ENCODE results near the gene TRMT61A.

The TRMT61A gene

DNA sequence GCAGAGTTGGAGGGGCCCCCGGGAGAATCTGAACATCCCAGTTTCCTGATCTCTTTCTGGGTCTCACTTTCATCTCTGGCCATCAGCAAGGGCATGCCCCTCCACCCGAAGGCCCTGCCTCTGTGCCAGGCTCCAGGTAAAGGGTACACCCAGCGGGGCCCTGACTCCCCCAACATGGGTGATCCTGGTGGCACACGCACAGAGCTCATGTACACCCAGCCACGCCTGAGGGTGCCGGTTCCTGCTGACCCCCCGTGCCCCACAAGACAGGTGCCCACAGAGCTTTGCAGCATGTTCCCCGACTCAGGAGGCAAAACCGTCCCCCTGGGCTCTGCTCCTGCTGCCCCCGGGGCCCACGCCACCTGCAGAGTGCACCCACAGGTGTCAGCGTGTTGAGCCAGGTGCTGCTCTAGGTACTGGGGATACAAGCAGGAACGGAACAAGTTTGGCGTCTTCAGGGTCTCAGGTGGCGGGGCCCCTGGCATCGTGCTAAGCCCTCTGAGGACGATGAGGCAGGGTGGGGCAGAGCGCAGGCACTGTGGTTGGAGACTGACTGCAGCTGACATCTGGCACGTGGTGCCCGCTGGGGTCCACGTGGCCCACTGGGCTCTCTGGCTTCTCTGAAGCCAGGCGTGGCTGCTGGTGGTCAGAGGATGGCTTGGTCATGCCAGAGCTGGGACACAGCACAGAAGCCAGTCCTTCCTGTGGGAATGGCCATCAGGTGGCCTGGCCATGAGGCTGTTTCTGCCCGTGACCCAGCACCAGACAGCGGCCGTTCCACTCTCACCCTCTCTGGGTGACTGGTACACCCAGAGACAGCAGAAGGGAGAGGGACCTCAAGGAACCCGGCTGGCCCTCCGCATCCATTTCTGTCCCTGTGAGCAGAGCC, 19.7 kb downstream of the TRMT61A start:
- no peak for DNase-seq

DNA sequence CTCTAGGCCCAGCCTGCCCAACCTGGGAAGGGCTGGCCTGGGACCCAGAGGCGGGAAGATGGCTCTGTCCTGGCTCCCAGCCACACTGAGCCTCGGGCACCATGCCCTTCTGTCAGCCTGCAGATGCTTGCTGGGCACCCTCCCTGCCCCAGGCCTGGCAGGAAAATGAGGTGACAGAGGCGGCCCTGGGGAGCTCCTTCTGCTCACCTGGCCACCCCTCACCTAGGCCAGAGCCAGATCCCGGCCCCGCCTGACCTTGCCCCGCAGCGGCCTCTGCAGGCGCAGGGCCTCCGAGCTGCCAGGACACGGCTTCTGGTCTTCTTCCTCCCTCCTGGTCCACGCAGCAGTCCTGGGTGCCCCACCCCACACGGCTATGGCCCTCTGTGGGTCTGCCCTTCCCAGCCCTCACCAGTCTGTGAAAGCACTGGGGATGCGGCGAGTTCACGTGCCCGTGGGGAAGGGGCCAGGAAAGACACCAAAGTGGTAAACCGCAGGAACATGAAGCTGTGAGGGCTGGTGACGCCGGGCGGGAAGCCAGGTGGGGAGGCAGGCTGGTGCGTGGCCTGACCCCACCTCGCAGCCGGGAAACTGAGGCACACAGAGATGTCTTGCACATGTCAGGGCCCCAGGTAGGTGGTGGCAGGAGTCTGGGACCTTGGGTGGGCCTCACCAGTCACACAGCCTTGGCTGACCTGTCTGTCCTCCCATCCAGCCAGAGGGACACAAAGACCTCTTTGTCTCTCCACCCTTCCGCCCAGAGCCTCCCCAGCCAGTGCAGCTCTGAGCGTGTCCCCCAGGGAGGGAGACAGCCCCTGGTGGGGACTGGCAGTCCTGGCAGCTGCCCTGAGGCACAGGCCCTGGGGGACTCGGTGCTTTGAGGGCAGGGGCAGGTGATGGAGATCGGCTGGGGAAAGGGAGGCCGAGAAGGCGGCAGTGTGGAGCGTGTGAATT, 20.6 kb downstream of the TRMT61A start:
- DNase-seq, result no peak

DNA sequence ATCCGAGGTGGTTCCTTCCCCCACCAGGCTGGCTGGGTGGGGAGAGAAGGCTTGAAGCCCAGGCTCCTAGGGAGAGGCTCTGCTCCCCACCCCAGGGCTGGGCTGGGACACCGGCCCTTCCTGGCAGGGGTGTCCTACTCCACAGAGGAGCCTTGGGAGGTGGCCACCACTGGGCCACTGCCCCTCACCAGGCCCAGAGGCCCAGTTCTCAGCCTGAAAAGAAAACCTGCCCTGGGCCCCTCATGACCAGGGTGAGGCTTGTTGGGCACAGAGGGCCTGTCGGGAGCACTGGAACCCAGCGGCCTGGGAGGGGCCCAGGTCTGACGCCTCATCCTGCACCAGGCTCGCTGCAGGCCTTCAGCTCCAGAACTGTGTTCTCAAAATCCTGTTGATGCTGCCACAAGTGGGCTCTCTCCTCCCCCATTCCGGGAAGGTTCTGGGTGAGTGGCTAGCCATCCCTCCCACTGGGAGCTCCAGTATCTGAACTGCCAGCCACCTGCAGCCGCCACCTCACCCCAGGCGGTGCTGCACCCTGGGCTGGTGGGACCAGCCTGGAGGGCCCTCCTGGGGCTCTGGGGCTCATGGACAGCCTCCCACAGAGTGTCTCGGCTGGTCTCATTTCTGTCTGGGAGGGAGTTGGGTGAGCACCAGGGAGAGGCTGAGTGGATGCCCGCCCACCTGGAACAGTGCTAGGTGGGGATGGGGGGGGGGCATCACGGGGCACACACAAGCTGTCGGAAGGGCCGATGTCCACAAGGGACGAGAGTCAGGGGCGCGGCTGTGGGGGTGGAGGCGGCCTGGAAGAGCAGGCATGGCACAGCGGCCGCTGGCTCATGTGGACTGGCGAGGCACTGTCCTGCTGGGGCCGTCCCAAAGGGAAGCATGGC, 21.7 kb downstream of the TRMT61A start:
- DNase-seq, result no peak

DNA sequence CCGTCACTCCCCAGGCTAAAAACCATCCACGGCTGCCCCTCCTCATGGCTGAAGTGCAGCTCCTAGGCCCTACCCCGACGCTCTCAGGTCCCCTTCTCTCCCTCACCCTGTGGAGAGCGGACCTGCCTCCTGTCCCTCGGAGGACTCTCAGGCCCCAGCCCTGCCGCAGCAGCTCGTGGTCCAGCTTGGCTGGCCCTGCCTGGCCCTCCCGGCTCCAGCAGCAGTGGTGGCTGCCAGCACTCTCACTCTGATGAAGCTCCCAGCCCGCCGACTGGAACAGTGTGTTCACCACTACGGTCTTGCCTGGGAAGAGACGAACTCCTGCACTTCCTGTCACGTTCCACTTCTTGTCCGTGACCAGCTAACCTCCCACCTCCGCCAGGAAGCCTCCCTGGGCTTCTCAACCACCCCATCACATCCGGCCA, 22.4 kb downstream of the TRMT61A start:
- DNase-seq, result no peak

DNA sequence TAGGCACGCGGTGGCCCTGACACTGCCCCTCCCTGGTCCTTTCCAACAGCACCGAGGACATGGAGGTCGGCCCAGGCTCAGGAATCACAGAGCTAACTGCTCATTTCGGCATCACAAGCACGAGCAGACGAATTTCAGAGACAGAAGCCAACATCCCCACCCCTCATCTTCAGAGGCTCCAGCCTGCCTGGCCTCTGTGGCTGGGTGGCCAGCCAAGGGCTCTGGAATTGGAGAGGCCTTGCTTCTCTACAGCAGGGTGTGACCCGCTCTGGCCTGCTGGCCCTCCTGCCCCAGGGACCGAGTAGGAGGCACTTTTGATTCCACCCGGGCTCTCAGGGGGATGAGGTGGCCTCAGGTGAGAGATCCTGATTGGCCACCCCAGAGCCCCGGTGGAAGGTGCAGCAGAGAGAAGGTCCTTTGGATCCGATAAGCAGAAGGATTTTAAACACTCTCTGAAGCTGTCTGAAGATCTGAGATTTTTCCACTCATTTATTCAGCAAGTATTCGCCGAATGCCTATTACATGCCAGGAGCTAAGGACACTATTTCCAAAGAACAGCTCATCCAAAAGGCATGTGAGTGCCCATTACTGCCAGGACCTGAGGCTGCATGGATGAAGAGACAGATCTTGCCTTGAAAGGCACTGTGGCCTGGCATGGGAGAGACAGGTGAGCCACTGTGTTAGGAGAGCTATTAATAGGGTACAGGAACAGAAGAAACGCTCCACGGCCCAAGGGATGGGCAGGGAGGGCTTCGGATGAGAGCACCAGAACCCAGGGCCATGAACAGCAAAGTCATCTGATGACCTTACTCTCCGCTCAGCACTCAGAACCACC, 23.2 kb downstream of the TRMT61A start:
- DNase-seq, result no peak

DNA sequence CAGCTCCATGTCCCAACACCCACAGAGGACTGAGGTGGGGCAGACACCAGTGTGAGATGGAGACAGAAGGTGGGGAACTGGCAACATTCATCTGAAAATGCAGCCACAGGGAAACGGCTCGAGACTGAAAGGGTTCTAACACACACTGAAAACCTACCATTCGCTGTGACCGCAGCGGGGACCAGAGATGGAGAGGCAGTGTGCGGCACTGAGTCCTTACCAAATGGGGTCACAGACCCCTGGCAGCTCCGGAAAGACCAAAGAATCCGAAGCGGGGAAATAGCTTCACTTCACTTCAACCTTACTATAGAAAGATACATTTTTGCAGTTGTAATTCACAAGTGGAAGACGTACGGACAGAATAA, 23.8 kb downstream of the TRMT61A start:
- no peak for DNase-seq

DNA sequence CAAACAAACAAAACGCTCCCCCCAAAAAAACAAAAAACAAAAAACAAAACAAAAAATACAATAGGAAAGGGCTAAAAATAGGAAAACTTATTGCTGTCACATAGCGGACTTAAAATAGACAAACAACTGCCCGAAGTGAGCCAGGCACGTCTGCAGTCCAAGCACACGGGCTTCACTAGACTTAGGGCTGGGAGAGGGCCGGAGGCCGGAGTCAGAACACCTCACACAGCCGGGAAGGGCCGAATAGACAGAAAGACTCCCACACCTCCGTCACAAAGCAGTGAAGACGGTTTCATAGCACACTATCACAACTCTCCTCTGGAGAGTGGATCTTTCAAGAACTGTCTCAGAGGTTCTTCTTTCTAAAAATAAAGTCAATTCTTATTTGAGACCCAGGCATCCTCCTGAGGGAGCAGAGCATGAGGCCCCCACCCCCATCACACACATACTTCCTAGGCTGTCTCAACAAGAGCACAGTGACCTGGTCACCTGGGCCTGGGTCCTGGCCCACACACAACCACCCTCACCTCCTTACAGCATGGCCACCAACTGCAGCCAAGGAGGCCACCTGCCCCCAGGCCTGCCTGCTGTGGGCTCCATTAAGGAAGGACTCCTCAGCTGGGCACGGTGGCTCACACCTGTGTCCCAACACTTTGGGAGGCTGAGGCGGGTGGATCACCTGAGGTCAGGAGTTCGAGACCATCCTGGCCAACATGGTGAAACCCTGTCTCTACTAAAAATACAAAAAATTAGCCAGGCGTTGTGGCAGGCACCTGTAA, 26.8 kb downstream of the TRMT61A start:
- no peak for DNase-seq

DNA sequence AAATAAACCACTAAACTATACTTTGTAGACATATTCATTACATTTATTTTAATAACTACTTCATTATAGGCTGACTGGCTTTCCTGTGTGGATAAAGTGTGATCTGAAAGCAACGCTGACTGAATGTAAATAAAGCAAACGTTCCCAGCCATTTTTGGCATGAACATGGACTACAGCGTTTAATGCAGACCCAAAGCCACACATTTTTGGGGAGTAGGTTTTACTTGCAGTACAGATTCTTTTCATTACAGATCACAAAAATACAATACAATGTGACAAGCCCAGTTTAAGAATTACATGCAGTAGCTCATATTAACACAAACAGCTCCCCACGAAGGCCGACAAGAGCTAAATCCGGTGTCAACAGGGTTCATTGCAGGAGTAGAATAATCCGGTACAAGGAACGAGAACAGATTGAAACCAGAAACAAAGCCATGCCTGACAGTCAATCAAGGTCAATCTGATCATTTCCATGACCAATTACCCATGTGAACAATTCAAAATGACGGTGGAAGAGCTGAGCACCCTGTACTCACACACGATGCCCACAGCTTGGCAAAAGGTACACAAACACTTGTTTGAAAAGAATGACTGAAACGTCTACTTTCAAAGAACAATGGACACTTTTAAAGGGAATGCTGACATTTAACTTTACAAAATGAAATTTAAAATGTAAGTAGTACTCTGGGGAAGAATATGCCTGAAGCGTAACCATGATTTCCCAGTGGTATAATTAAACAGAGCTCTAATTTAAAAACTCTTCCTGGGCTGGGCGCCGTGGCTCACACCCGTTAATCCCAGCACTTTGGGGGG, 28.2 kb downstream of the TRMT61A start:
- no peak for DNase-seq

DNA sequence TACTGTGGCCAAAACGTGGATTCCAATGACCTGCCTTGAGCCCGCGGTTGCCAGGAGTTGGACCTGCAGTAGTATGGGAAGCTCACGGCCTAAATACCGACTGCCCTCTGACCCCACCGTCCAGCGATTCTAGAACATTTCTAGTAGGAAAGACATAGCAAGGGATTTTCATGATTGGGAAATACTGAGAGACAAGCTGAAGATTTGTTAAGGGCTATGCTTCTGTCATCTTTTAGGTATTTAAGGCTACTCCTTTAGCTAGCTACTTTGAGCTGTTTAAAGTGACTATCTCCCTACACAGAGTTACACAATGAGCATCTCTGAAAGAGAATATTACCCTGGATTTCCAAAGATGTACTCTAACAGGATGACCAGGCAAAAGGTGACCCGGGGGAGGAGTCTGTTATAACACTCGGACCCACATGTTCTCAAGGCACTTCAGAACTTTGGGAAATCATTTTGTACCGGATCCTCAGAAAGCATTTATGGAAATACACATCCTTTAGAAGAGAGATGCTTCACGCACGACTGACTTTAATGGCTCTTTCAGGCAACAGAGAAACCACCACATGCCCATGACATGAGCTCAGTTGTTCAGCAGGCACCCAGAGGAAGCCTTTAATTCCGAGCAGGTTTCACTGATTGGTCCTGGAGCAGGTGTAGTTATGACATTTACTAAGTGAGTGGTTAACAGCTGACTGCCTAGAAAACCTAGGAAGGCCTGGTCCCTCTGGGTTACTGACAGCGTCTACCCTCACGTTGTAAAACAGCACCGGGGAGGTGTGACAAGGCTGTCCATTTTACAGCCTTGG, 29.3 kb downstream of the TRMT61A start:
- no peak for DNase-seq

DNA sequence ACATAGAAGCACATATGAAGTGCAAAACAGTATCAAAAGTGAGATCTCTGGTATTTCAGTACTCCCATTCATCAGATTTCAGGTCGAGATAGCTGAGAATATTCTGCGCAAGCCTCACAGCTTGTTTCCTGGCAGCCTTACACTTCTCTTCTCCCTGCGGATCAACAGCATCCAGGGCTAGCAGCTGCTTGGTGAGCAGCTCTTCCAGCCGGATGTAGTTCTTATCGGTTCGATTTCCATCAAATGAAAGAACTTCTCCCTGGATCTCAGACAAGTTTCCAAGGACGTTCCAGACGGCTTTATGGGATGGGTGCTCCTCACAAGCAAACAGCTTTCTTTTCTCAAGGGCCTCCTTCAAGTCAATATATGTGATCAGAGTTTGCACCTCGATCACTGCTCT, 30.8 kb downstream of the TRMT61A start:
- DNase-seq, result no peak

DNA sequence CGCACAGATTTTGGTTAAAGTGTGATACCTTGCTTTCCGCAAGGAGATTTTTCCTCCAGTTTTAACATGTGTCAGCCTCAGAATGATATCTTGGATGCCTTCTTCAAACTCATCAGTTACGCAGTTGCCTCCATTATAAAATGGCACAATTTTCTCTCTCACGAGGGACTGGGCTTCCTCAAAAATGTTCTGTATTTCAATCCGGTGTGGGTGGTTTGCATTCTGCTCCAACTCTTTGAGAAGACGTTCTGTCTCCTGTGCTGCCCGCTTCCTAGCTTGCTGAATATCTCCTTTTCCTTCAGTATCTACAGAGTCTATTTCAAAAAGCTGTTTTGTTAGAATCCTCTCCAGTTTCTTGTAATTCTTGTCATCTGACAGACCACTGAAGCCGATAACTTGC, 31.7 kb downstream of the TRMT61A start:
- DNase-seq, result no peak

DNA sequence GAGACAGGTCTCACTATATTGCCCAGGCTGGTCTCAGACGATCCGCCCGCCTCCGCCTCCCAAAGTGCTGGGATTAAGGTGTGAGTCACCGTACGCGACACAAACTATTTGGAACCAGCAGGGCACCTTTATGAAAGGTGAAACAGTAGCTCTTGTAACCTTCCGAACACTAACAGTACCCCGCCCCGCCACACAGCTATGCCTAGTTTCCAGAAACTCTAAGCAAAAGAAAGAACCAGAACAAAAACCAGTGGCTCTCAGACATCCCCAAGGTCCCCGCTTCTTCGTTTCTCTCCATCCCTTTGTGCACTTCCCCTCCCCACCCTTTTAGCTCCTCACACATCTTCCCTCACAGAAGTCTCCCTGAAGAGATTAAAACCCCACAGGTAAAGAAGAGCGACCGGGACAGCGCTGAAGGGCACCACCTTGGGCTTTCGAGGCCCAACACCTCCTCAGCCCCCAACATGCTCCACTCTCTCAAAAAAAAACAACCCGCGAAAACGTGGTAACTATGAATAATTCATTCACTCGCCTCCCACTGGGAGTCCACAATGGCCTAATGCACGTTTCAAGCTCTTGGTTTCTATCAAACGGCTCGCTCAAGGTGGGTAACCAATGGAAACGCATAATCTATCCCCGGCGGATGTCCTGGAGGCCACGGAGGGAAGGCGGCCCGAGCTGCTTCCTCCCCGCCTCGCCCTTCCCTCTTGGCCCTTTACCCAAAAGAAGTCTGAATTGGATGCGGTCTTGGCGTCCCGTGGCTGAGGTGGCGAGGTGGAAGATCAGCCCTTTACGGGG, 32.6 kb downstream of the TRMT61A start:
- no peak for DNase-seq

DNA sequence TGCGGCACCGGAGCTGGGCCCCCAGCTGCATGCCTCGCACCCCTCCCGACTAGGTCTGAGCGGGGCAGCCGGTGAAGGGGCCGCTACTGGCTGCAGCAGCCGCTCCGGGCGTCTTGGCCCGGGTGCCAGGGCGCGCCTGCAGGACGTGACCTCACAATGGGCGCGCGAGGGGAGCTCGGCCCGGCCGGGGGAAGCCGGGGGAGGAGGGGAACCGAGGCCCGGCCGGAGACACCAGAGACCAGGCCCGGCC, 33.1 kb downstream of the TRMT61A start:
- DNase-seq, result no peak

DNA sequence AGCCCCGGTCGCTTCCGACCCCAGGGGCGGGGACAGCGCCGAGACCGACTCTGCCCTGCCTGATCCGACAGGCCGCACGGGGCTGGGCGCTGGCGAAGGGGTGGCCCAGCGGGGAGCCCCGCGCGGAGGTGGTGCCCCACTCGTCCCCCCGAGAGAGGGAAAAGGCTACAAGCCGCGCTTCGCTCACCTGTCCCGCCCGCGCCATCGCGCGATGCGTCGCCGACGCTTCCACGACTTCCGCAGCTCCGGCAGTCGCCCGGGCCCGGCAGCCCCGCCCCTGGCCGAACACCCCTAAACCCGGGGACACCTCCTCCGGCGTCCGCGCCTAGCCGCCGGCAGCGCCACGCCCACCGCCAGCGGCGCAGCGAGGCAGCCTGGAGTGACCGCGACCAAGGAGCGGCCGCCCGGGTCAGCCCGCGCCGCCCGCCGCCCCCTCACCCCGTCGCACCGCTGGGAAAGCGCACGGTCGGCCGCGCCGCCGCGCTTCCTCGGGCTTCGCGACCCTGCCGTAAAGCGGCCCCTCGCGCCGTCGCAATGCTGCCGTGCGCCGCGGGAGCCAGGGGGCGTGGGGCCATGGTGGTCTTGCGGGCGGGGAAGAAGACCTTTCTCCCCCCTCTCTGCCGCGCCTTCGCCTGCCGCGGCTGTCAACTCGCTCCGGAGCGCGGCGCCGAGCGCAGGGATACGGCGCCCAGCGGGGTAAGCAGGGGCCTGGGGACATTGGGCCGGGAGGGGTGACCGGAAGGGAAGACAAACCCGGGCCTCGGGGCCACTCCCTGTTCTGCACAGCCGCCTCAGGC, 33.6 kb downstream of the TRMT61A start, which contains the start of the genes BAG5 and COA8:
Gene BAG5, minus strand, starts transcription at position 229 of the 797 bp plus-strand sequence. CDS start 1,493 bp downstream, outside the sequence.
Gene COA8, plus strand, starts transcription at position 532 of the 797 bp plus-strand sequence. Its CDS starts 42 bp downstream, at position 574.
- DNase-seq, result no peak

DNA sequence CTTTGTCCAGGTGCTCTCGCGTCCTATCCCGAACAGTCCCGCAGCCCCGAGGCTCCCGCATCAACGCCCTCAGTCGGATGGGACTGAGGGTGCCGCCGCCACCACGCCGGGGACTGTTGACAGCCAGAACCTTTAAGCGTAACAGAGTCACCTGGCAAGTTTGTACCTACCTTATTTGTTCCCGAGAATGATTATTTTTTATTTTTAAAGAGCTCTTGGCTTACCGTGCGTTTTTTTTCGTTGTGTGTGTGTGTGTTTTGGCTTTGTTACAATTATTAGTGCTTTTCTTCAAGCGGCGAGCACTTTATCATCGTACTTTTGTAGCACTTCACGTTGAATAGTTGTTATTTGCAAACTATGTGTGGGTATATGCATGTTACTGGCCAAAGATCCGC, 34.2 kb downstream of the TRMT61A start:
- no peak for DNase-seq

DNA sequence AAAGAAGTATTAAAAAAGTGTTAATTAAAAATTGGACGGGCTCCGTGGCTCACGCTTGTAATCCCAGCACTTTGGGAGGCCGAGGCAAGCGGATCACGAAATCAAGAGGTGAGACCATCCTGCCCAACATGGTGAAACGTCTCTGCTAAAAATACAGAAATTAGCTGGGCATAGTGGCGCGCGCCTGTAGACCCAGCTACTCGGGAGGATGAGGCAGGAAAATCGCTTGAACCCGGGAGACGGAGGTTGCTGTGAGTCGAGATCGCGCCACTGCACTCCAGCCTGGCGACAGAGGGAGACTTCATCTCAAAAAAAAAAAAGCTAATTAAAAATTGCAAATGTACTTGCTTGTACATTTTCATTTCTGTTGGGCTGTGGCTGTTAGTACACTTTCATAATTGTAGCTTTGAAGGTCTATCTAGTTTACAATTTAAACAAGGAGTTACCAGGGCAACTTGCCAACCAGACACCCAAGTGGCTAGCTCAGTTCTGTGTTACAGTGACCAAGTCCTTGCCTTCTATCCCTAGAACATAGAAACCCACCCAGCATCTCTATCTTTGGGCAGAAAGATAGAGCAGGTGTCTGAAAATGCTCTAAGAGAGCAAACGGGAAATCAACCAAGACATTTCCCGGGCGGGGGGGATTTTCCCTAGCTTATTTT, 35.0 kb downstream of the TRMT61A start:
- no peak for DNase-seq

DNA sequence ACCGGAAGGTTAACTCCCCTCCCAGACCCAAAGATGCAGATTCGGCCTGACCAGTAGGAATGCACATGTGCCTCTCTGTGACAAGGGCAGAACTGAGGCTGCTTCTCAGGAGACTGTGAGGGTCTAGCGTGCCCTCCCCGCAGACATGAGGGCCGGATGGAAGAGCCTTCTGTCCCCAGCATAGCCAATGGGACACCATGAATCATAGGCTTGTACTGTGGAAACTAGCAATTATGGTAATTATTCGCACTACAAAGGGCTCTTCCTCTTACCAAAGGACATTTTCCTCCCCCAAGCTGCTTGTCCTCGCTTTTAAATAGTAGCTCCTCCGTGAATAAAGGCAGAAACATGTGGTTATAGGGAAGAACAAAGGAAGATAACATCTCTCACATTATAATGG, 40.0 kb downstream of the TRMT61A start:
- DNase-seq, result no peak

Data from SIG-M5 (cell line).